Measurements from ENCODE around the gene ZBTB46.

Gene ZBTB46

GRCh38 chr20:63742381-63743024 lies 88.6 kb downstream of the ZBTB46 start:
- no peak overlapping the region for H3K27ac ChIP-seq (ENCODE audit: low read depth, low read length)
- no peaks in the 10 kb centered on the region for H3K27me3 ChIP-seq (ENCODE audit: control insufficient read depth in 5 of 5, insufficient read depth in 4 of 5, low read length in 5 of 5)
- H3K36me3 ChIP-seq (ENCODE audit: control insufficient read depth in 5 of 5, insufficient read depth in 5 of 5, low read length in 5 of 5): peaks cover 0 to 47% (median 26%) of the 10 kb centered on the region in 5 donors
- H3K4me3 ChIP-seq (ENCODE audit: low read depth in 1 of 5, low read length in 5 of 5): no peak overlapping the region
- H3K9me3 ChIP-seq (ENCODE audit: control insufficient read depth in 5 of 5, low read length in 5 of 5): no peaks in the 10 kb centered on the region
- H3K9ac ChIP-seq (ENCODE audit: low read length in 5 of 5): no peak overlapping the region
- peaks cover 2 to 64% (median 47%) of the 10 kb centered on the region in 5 donors for H3K4me1 ChIP-seq (ENCODE audit: control insufficient read depth in 5 of 5, insufficient read depth in 5 of 5, low read length in 5 of 5)

- peak overlapping the region in 4 of 5 donors; percentile 39 to 76 (median 72) for H3K4me3 ChIP-seq (ENCODE audit: low read depth in 1 of 5, low read length in 5 of 5)
- no peak overlapping the region for H3K27ac ChIP-seq (ENCODE audit: low read depth, low read length)
- H3K36me3 ChIP-seq (ENCODE audit: control insufficient read depth in 5 of 5, insufficient read depth in 5 of 5, low read length in 5 of 5): peaks cover 0 to 44% (median 26%) of the 10 kb centered on the region in 5 donors
- peak overlapping the region in 1 of 5 donors; percentile 48 for H3K9ac ChIP-seq (ENCODE audit: low read length in 5 of 5)
- H3K9me3 ChIP-seq (ENCODE audit: control insufficient read depth in 5 of 5, low read length in 5 of 5): no peaks in the 10 kb centered on the region
- H3K27me3 ChIP-seq (ENCODE audit: control insufficient read depth in 5 of 5, insufficient read depth in 4 of 5, low read length in 5 of 5): no peaks in the 10 kb centered on the region
- peaks cover 2 to 68% (median 51%) of the 10 kb centered on the region in 5 donors for H3K4me1 ChIP-seq (ENCODE audit: control insufficient read depth in 5 of 5, insufficient read depth in 5 of 5, low read length in 5 of 5)
Measured at GRCh38 chr20:63741676-63742380, 89.2 kb downstream of the ZBTB46 start.

GRCh38 chr20:63741354-63741675 lies 89.7 kb downstream of the ZBTB46 start:
- Histone ChIP-seq H3K9me3 (ENCODE audit: control insufficient read depth in 5 of 5, low read length in 5 of 5) (no peaks in the 10 kb centered on the region), H3K4me1 (ENCODE audit: control insufficient read depth in 5 of 5, insufficient read depth in 5 of 5, low read length in 5 of 5) (peaks cover 2 to 69% (median 51%) of the 10 kb centered on the region in 5 donors), H3K27ac (ENCODE audit: low read depth, low read length) (peak overlapping the region; percentile 30), H3K9ac (ENCODE audit: low read length in 5 of 5) (peak overlapping the region in 1 of 5 donors; percentile 48), H3K4me3 (ENCODE audit: low read depth in 1 of 5, low read length in 5 of 5) (peak overlapping the region; percentile 39 to 76 (median 71)), H3K36me3 (ENCODE audit: control insufficient read depth in 5 of 5, insufficient read depth in 5 of 5, low read length in 5 of 5) (peaks cover 0 to 40% (median 26%) of the 10 kb centered on the region in 5 donors), H3K27me3 (ENCODE audit: control insufficient read depth in 5 of 5, insufficient read depth in 4 of 5, low read length in 5 of 5) (no peaks in the 10 kb centered on the region)

- peak overlapping the region; percentile 65 for H3K27ac ChIP-seq (ENCODE audit: low read depth, low read length)
- peak overlapping the region; percentile 63 to 76 (median 71) for H3K4me3 ChIP-seq (ENCODE audit: low read depth in 1 of 5, low read length in 5 of 5)
- H3K4me1 ChIP-seq (ENCODE audit: control insufficient read depth in 5 of 5, insufficient read depth in 5 of 5, low read length in 5 of 5): peaks cover 2 to 74% (median 54%) of the 10 kb centered on the region in 5 donors
- no peaks in the 10 kb centered on the region for H3K9me3 ChIP-seq (ENCODE audit: control insufficient read depth in 5 of 5, low read length in 5 of 5)
- no peaks in the 10 kb centered on the region for H3K27me3 ChIP-seq (ENCODE audit: control insufficient read depth in 5 of 5, insufficient read depth in 4 of 5, low read length in 5 of 5)
- H3K36me3 ChIP-seq (ENCODE audit: control insufficient read depth in 5 of 5, insufficient read depth in 5 of 5, low read length in 5 of 5): peaks cover 0 to 40% (median 26%) of the 10 kb centered on the region in 5 donors
- peak overlapping the region in 3 of 5 donors; percentile 66 to 80 (median 75) for H3K9ac ChIP-seq (ENCODE audit: low read length in 5 of 5)
Measured at GRCh38 chr20:63740627-63741353, 90.3 kb downstream of the ZBTB46 start.

GRCh38 chr20:63740070-63740626 lies 90.9 kb downstream of the ZBTB46 start:
- H3K4me3 ChIP-seq (ENCODE audit: low read depth in 1 of 5, low read length in 5 of 5): peak overlapping the region; percentile 63 to 76 (median 71)
- peaks cover 2 to 73% (median 53%) of the 10 kb centered on the region in 5 donors for H3K4me1 ChIP-seq (ENCODE audit: control insufficient read depth in 5 of 5, insufficient read depth in 5 of 5, low read length in 5 of 5)
- H3K27ac ChIP-seq (ENCODE audit: low read depth, low read length): peak overlapping the region; percentile 65
- peaks cover 0 to 41% (median 26%) of the 10 kb centered on the region in 5 donors for H3K36me3 ChIP-seq (ENCODE audit: control insufficient read depth in 5 of 5, insufficient read depth in 5 of 5, low read length in 5 of 5)
- no peaks in the 10 kb centered on the region for H3K27me3 ChIP-seq (ENCODE audit: control insufficient read depth in 5 of 5, insufficient read depth in 4 of 5, low read length in 5 of 5)
- H3K9me3 ChIP-seq (ENCODE audit: control insufficient read depth in 5 of 5, low read length in 5 of 5): no peaks in the 10 kb centered on the region
- peak overlapping the region in 3 of 5 donors; percentile 66 to 80 (median 75) for H3K9ac ChIP-seq (ENCODE audit: low read length in 5 of 5)

DNA sequence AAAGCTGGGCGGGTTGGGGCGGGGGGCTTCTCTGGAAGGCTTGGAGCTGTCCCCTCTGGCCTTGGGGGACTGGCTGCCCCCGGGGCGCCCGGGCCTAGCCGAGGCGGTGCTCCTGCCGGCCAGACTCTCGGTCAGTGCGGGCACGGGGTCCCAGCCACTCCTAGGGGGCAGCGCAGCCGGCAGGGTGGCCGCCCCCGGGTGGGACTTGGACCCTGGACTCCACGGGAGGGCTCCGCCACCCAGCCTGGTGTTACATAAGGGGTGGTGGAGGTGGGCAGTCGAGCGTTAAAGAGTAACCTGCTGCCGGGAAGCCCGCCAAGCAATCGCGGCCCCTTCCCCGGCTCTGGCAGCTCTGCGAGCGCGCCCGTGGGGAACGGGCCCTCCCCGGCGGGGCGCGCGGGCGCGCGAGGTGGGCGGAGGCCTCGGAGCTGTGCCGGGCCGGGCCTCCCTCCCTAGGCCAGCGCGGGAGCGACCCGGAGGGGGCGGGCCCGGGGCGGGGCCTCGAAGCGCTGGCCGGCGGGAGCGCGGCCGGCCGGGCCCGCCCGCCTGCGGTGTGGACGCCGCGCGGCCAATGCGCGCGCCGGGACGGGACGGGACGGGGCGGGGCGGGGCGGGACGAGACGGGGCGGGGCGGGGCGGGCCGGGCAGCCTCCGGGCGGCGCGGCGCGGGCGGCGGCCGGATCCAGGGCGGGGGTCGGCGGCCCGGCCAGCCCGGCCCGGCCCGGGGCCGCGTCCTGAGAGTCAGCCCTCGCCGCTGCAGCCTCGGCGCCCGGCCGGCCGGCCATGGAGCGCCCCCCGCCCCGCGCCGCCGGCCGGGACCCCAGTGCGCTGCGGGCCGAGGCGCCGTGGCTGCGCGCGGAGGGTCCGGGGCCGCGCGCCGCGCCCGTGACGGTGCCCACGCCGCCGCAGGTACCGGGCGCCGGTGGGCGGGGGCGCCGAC lies 91.7 kb downstream of the ZBTB46 start, which contains the start of gene SLC2A4RG:
Gene SLC2A4RG (plus strand): TSS at position 647 of the 940 bp plus-strand sequence. CDS start 137 bp downstream, at position 784.
- Histone ChIP-seq H3K9me3 (ENCODE audit: control insufficient read depth in 5 of 5, low read length in 5 of 5) (no peaks in the 10 kb centered on the region), H3K27me3 (ENCODE audit: control insufficient read depth in 5 of 5, insufficient read depth in 4 of 5, low read length in 5 of 5) (no peaks in the 10 kb centered on the region), H3K4me1 (ENCODE audit: control insufficient read depth in 5 of 5, insufficient read depth in 5 of 5, low read length in 5 of 5) (peaks cover 2 to 65% (median 45%) of the 10 kb centered on the region in 5 donors), H3K27ac (ENCODE audit: low read depth, low read length) (peak within 1 kb of the TSS; percentile 65), H3K4me3 (ENCODE audit: low read depth in 1 of 5, low read length in 5 of 5) (peak within 1 kb of the TSS; percentile 63 to 76 (median 71)), H3K9ac (ENCODE audit: low read length in 5 of 5) (peak within 1 kb of the TSS in 4 of 5 donors; percentile 62 to 80 (median 71)), H3K36me3 (ENCODE audit: control insufficient read depth in 5 of 5, insufficient read depth in 5 of 5, low read length in 5 of 5) (peaks cover 0 to 43% (median 31%) of the 10 kb centered on the region in 5 donors)

DNA sequence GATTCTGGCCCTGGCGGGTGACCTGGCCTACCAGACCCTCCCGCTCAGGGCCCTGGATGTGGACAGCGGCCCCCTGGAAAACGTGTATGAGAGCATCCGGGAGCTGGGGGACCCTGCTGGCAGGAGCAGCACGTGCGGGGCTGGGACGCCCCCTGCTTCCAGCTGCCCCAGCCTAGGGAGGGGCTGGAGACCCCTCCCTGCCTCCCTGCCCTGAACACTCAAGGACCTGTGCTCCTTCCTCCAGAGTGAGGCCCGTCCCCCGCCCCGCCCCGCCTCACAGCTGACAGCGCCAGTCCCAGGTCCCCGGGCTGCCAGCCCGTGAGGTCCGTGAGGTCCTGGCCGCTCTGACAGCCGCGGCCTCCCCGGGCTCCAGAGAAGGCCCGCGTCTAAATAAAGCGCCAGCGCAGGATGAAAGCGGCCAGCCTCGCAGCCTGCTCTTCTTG lies 92.4 kb downstream of the ZBTB46 start:
- Histone ChIP-seq H3K9me3 (ENCODE audit: control insufficient read depth in 5 of 5, low read length in 5 of 5) (no peaks in the 10 kb centered on the region), H3K27me3 (ENCODE audit: control insufficient read depth in 5 of 5, insufficient read depth in 4 of 5, low read length in 5 of 5) (no peaks in the 10 kb centered on the region), H3K27ac (ENCODE audit: low read depth, low read length) (peak overlapping the region; percentile 62), H3K4me3 (ENCODE audit: low read depth in 1 of 5, low read length in 5 of 5) (peak overlapping the region in 4 of 5 donors; percentile 61 to 73 (median 69)), H3K4me1 (ENCODE audit: control insufficient read depth in 5 of 5, insufficient read depth in 5 of 5, low read length in 5 of 5) (peaks cover 2 to 60% (median 38%) of the 10 kb centered on the region in 5 donors), H3K36me3 (ENCODE audit: control insufficient read depth in 5 of 5, insufficient read depth in 5 of 5, low read length in 5 of 5) (peaks cover 0 to 45% (median 35%) of the 10 kb centered on the region in 5 donors), H3K9ac (ENCODE audit: low read length in 5 of 5) (peak overlapping the region in 4 of 5 donors; percentile 53 to 76 (median 68))

DNA sequence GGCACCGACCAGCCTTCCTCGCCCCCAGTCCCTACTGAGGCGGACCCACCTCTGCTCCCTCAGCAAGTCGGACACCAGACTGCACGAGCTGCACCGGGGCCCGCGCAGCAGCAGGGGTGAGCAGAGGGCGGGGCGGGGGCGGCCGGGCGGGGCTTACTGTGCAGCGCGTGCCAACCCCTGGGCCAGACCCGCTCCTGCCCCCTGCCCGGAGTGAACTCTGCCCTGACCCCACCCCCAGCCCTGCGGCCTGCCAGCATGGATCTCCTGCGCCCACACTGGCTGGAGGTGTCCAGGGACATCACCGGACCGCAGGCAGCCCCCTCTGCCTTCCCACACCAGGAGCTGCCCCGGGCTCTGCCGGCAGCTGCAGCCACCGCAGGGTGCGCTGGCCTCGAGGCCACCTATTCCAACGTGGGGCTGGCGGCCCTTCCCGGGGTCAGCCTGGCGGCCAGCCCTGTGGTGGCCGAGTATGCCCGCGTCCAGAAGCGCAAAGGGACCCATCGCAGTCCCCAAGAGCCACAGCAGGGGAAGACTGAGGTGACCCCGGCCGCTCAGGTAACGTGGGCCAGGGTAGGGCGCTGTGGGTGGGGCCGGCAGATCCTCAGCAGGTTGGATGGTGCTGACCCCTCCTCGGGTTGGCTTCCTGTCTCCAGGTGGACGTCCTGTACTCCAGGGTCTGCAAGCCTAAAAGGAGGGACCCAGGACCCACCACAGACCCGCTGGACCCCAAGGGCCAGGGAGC lies 92.9 kb downstream of the ZBTB46 start:
- Histone ChIP-seq H3K36me3 (ENCODE audit: control insufficient read depth in 5 of 5, insufficient read depth in 5 of 5, low read length in 5 of 5) (peaks cover 0 to 45% (median 34%) of the 10 kb centered on the region in 5 donors), H3K9me3 (ENCODE audit: control insufficient read depth in 5 of 5, low read length in 5 of 5) (no peaks in the 10 kb centered on the region), H3K27me3 (ENCODE audit: control insufficient read depth in 5 of 5, insufficient read depth in 4 of 5, low read length in 5 of 5) (no peaks in the 10 kb centered on the region), H3K9ac (ENCODE audit: low read length in 5 of 5) (peak overlapping the region in 3 of 5 donors; percentile 30 to 75 (median 53)), H3K4me3 (ENCODE audit: low read depth in 1 of 5, low read length in 5 of 5) (peak overlapping the region in 4 of 5 donors; percentile 26 to 73 (median 55)), H3K4me1 (ENCODE audit: control insufficient read depth in 5 of 5, insufficient read depth in 5 of 5, low read length in 5 of 5) (peaks cover 2 to 56% (median 37%) of the 10 kb centered on the region in 5 donors), H3K27ac (ENCODE audit: low read depth, low read length) (no peak overlapping the region)

All from subcutaneous abdominal adipose tissue (tissue), 5 donors.